H9 (cell line): Measurements from ENCODE around the gene GGT7. TPM values are rescaled to one million over a fixed set of nuclear protein-coding genes. Genes with fewer than 3 reads are reported as not detected.
A peak's percentile ranks its signal among the peaks of the same experiment; 100 is the strongest.

Experiments used
- DNase-seq: peaks from one replicate; pipeline ENCODE4 v3.0.0-alpha.2; 2017
- H2AFZ ChIP-seq: one replicate; pipeline ENCODE4 v1.6.1; 2013; ENCODE audit warnings: mild to moderate bottlenecking, low read length, control low read depth, moderate library complexity
- H2AK5ac ChIP-seq: 2 replicates; pipeline ENCODE4 v1.6.1; 2013; ENCODE audit warnings: low read length, control low read depth, mixed read lengths; ENCODE audit not compliant: insufficient read length
- H2BK120ac ChIP-seq: one replicate; pipeline ENCODE4 v1.6.1; 2013; ENCODE audit warnings: low read depth, mild to moderate bottlenecking, low read length, control low read depth, inconsistent platforms; ENCODE audit not compliant: poor library complexity, severe bottlenecking
- H2BK12ac ChIP-seq: 2 replicates; pipeline ENCODE4 v1.6.1; 2013; ENCODE audit warnings: low read length, control low read depth, mixed read lengths, low read depth; ENCODE audit not compliant: insufficient read length
- H2BK15ac ChIP-seq: 2 replicates; pipeline ENCODE4 v1.6.1; 2013; ENCODE audit warnings: low read depth, low read length, control low read depth
- H2BK20ac ChIP-seq: one replicate; pipeline ENCODE4 v1.6.1; 2013; ENCODE audit warnings: low read depth, mild to moderate bottlenecking, low read length, control low read depth, inconsistent platforms; ENCODE audit not compliant: poor library complexity, severe bottlenecking
- H2BK5ac ChIP-seq: 2 replicates; pipeline ENCODE4 v1.6.1; 2013; ENCODE audit warnings: low read length, control low read depth, mixed read lengths; ENCODE audit not compliant: insufficient read length
- H3K14ac ChIP-seq: 2 replicates; pipeline ENCODE4 v1.6.1; 2013; ENCODE audit warnings: low read length, control low read depth; ENCODE audit not compliant: insufficient read depth
- H3K18ac ChIP-seq: 2 replicates; pipeline ENCODE4 v1.6.1; 2013; ENCODE audit warnings: low read depth, mild to moderate bottlenecking, mixed read lengths, low read length, control low read depth; ENCODE audit not compliant: insufficient read length
- H3K23ac ChIP-seq: 2 replicates; pipeline ENCODE4 v1.6.1; 2013; ENCODE audit warnings: low read length, control low read depth, mixed read lengths, low read depth; ENCODE audit not compliant: insufficient read length
- H3K23me2 ChIP-seq: 2 replicates; pipeline ENCODE4 v1.6.1; 2013; ENCODE audit warnings: low read depth, mild to moderate bottlenecking, mixed read lengths, low read length, control low read depth; ENCODE audit not compliant: insufficient read length, poor library complexity, severe bottlenecking
- H3K27ac ChIP-seq: 2 replicates; pipeline ENCODE4 v1.5.1; 2013; ENCODE audit warnings: low read length, control low read depth, mixed read lengths, low read depth; ENCODE audit not compliant: insufficient read length
- H3K27me3 ChIP-seq: 2 replicates; pipeline ENCODE4 v1.6.1; 2013; ENCODE audit warnings: low read length, control low read depth, inconsistent platforms; ENCODE audit not compliant: insufficient read depth
- H3K4ac ChIP-seq: 2 replicates; pipeline ENCODE4 v1.6.1; 2013; ENCODE audit warnings: low read depth, mild to moderate bottlenecking, control low read depth, inconsistent platforms, low read length, moderate library complexity
- H3K4me1 ChIP-seq: 2 replicates; pipeline ENCODE4 v1.6.1; 2013; ENCODE audit warnings: low read length, control low read depth, inconsistent platforms; ENCODE audit not compliant: insufficient read depth
- H3K4me2 ChIP-seq: 2 replicates; pipeline ENCODE4 v1.6.1; 2013; ENCODE audit warnings: low read length, control low read depth, mixed read lengths; ENCODE audit not compliant: insufficient read length, insufficient read depth
- H3K56ac ChIP-seq: 2 replicates; pipeline ENCODE4 v1.6.1; 2013; ENCODE audit warnings: low read depth, mild to moderate bottlenecking, mixed read lengths, low read length, control low read depth; ENCODE audit not compliant: insufficient read length
- H3K79me1 ChIP-seq: 2 replicates; pipeline ENCODE4 v1.6.1; 2013; ENCODE audit warnings: low read depth, mild to moderate bottlenecking, moderate library complexity, low read length, control low read depth, inconsistent platforms; ENCODE audit not compliant: insufficient read depth, poor library complexity, severe bottlenecking
- H3K79me2 ChIP-seq: 2 replicates; pipeline ENCODE4 v1.6.1; 2013; ENCODE audit warnings: low read length, control low read depth, inconsistent platforms; ENCODE audit not compliant: insufficient read depth
- H3K9ac ChIP-seq: 2 replicates; pipeline ENCODE4 v1.6.1; 2013; ENCODE audit warnings: low read length, control low read depth, mixed read lengths; ENCODE audit not compliant: insufficient read length; ENCODE audit errors: extremely low read depth
- H3K9me3 ChIP-seq: one replicate; pipeline ENCODE4 v1.6.1; 2013; ENCODE audit warnings: low read depth, low read length, inconsistent platforms; ENCODE audit not compliant: control insufficient read depth
- H3T11ph ChIP-seq: one replicate; pipeline ENCODE4 v1.6.1; 2013; ENCODE audit warnings: mild to moderate bottlenecking, low read length, control low read depth, inconsistent platforms
- H4K20me1 ChIP-seq: one replicate; pipeline ENCODE4 v1.6.1; 2013; ENCODE audit not compliant: control insufficient read depth, insufficient read length, insufficient read depth
- H4K5ac ChIP-seq: 2 replicates; pipeline ENCODE4 v1.6.1; 2013; ENCODE audit warnings: low read depth, mild to moderate bottlenecking, mixed read lengths, low read length, control low read depth; ENCODE audit not compliant: insufficient read length
- H4K8ac ChIP-seq: replicated peaks from 2 replicates; pipeline ENCODE4 v1.6.1; 2013; ENCODE audit warnings: low read length, control low read depth, mixed read lengths, low read depth; ENCODE audit not compliant: insufficient read length
- H4K91ac ChIP-seq: 2 replicates; pipeline ENCODE4 v1.6.1; 2013; ENCODE audit warnings: low read depth, mild to moderate bottlenecking, moderate library complexity, mixed read lengths, low read length, control low read depth; ENCODE audit not compliant: insufficient read length
- H3K27ac Mint-ChIP-seq, 3 experiments: 2 replicates in 2 of 3; 3 replicates in 1 of 3; pipeline ENCODE4 v1.8.0; 2020 to 2021; ENCODE audit warnings: mixed read lengths in 3 of 3, mild to moderate bottlenecking in 1 of 3, moderate library complexity in 1 of 3
- H3K27me3 Mint-ChIP-seq: 2 replicates; pipeline ENCODE4 v1.8.0; 2021; ENCODE audit warnings: low read depth, mild to moderate bottlenecking, moderate library complexity, mixed read lengths
- H3K36me3 Mint-ChIP-seq, 3 experiments: 2 replicates in 2 of 3; 3 replicates in 1 of 3; pipeline ENCODE4 v1.8.0; 2020 to 2021; ENCODE audit warnings: low read depth in 3 of 3, mixed read lengths in 3 of 3; ENCODE audit not compliant: insufficient read depth in 1 of 3
- H3K4me1 Mint-ChIP-seq, 2 experiments: 2 replicates each; pipeline ENCODE4 v1.8.0; 2020; ENCODE audit warnings: mixed read lengths in 2 of 2
- H3K4me3 Mint-ChIP-seq, 2 experiments: 2 replicates in 1 of 2; 3 replicates in 1 of 2; pipeline ENCODE4 v1.8.0; 2020 to 2021; ENCODE audit warnings: mild to moderate bottlenecking in 2 of 2, mixed read lengths in 2 of 2, moderate library complexity in 1 of 2
- H3K9me3 Mint-ChIP-seq, 2 experiments: 2 replicates in 1 of 2; 3 replicates in 1 of 2; pipeline ENCODE4 v1.8.0; 2020; ENCODE audit warnings: mild to moderate bottlenecking in 2 of 2, mixed read lengths in 2 of 2, moderate library complexity in 1 of 2
- CTCF ChIP-seq: fragments of 200-600 bp; sonication (generic); conservative IDR thresholded peaks from 3 replicates; pipeline ENCODE4 v1.8.0; 2021; ENCODE audit warnings: antibody characterized with exemption, mild to moderate bottlenecking
- WGBS: extraction: QIAGEN DNeasy Blood & Tissue Kit; methylation state at CpG from one replicate; pipeline ENCODE4 v1.1.7; 2013; ENCODE audit warnings: missing lambda C conversion rate, low lambda C conversion rate, mixed read lengths; ENCODE audit not compliant: insufficient read length; ENCODE audit errors: extremely low coverage; 5-methylcytosine and 5-hydroxymethylcytosine counted together
- total RNA-seq: library from RNA; stranded (reverse); gene quantifications from 2 replicates; pipeline ENCODE4 v1.2.1, GENCODE V29; 2021

Gene GGT7
- total RNA-seq, 1 experiment from 2014 or later, result 38.6 TPM

GRCh38 chr20:34863421-34863965, 9.2 kb downstream of the GGT7 start:
- no peak overlapping the region for H3K56ac ChIP-seq
- TF ChIP-seq CTCF, result no peak
- no peak overlapping the region for H2BK120ac ChIP-seq
- no peak overlapping the region for H4K8ac ChIP-seq
- no peak overlapping the region for H3K27ac ChIP-seq
- H3K9ac ChIP-seq, result no peak overlapping the region
- no peak overlapping the region for H3K18ac ChIP-seq
- H2BK15ac ChIP-seq, result no peak overlapping the region
- H2AK5ac ChIP-seq, result no peak overlapping the region
- DNase-seq, result no peak
- H2AFZ ChIP-seq, result no peak overlapping the region
- H3K23me2 ChIP-seq, result no peaks in the 10 kb centered on the region
- no peak overlapping the region for H4K5ac ChIP-seq
- H3K79me1 ChIP-seq, result no peaks in the 10 kb centered on the region
- H4K20me1 ChIP-seq, result no peaks in the 10 kb centered on the region
- H3K27me3 ChIP-seq, result no peaks in the 10 kb centered on the region
- H3K9me3 Mint-ChIP-seq, result no peaks in the 10 kb centered on the region
- H3K4me1 Mint-ChIP-seq, result peaks cover 8% of the 10 kb centered on the region in 2 experiments
- no peak overlapping the region for H3K14ac ChIP-seq
- no peak overlapping the region for H2BK5ac ChIP-seq
- no peak overlapping the region for H3T11ph ChIP-seq
- H3K36me3 Mint-ChIP-seq, result peaks cover 7 to 42% (median 15%) of the 10 kb centered on the region in 3 experiments; a peak in 6 of 7 replicates
- peak overlapping the region in 2 of 3 experiments; percentile 4 to 19; a peak in 2 of 7 replicates for H3K27ac Mint-ChIP-seq
- no peak overlapping the region for H4K91ac ChIP-seq
- H3K4ac ChIP-seq, result no peak overlapping the region
- no peak overlapping the region for H3K4me3 Mint-ChIP-seq
- no peaks in the 10 kb centered on the region for H3K9me3 ChIP-seq
- no peak overlapping the region for H3K23ac ChIP-seq
- no peak overlapping the region for H2BK12ac ChIP-seq
- H3K27me3 Mint-ChIP-seq, result no peaks in the 10 kb centered on the region
- no peaks in the 10 kb centered on the region for H3K4me1 ChIP-seq
- no peak overlapping the region for H2BK20ac ChIP-seq
- no CpG with 5 or more reads among the region's 32 CpGs for WGBS
- no peaks in the 10 kb centered on the region for H3K79me2 ChIP-seq
- no peak overlapping the region for H3K4me2 ChIP-seq
